HG03575 (cell line): ENCODE measurements around the gene PIKFYVE.
"Not testable (repeated sequence)": the region's sequence is repeated elsewhere in the genome, so short reads cannot be mapped to it uniquely, and the experiment has no call there.

Experiments
- ATAC-seq: cut with Tn5 transposase; IDR thresholded peaks from one replicate; pipeline ENCODE4 v1.9.1; 2021; ENCODE audit not compliant: unreplicated experiment, insufficient number of reproducible peaks, low FRiP score; ENCODE audit errors: extremely low read depth

The PIKFYVE gene

GRCh38 chr2:208386541-208386940, 120.5 kb downstream of the PIKFYVE start:
- no peak for ATAC-seq

GRCh38 chr2:208389940-208390339, 123.9 kb downstream of the PIKFYVE start:
- ATAC-seq: no peak

GRCh38 chr2:208392300-208392699, 126.2 kb downstream of the PIKFYVE start:
- no peak for ATAC-seq

- ATAC-seq: not testable (repeated sequence)
Observed at GRCh38 chr2:208396796-208397195, 130.7 kb downstream of the PIKFYVE start.

GRCh38 chr2:208399201-208399600, 133.1 kb downstream of the PIKFYVE start:
- no peak for ATAC-seq

GRCh38 chr2:208406474-208407451, 140.7 kb downstream of the PIKFYVE start, which contains the start of gene PTH2R:
PTH2R (plus strand) TSS chr2:208406792; CDS start chr2:208407044, 252 bp downstream.
- no peak for ATAC-seq

DNA sequence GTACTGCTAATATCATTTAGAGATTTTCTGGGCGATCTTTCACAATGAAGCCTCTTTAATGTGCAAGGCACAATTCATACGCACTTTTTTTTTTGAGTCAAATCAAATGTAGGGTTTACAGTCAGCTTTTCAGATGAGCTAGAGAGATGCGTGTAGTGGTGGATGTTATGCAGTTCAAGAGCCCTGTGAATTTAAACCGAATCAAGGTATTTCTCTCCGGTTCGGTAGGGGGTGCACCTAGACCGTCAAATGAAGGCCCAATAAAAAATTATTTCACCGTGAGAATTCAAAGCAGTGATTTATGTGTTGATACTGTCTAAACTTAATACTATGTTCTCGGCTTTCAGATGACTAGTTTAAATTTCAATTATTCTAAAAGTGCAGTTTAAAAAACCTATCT, 141.6 kb downstream of the PIKFYVE start:
- ATAC-seq: no peak
